GM12878 (cell line): ENCODE measurements around the gene SYT14. TPM values are rescaled to one million over a fixed set of nuclear protein-coding genes. Genes with fewer than 3 reads are reported as not detected.
A peak's percentile ranks its signal among the peaks of the same experiment; 100 is the strongest.

Experiments
- ATAC-seq: fragments of 200-7000 bp; cut with Tn5 transposase; 3 replicates; pipeline ENCODE4 v1.9.1; 2020; ENCODE audit warnings: mild to moderate bottlenecking, moderate library complexity
- BruUV-seq: library from RNA; stranded (reverse); fragments of 400-500 nt; replicated peaks from 2 replicates; lab custom pipeline; 2021; lab: Mats Ljungman, UMichigan
- CTCF ChIA-PET: fragments of 300-600 bp; sonication (Branson Sonifier 250); formaldehyde crosslinking; extraction: SDS; loops from one replicate; lab custom pipeline; 2021; ENCODE audit warnings: inconsistent platforms; lab: Yijun Ruan, JAX
- POLR2A ChIA-PET: fragments of 350-600 bp; formaldehyde crosslinking; extraction: SDS; loops from one replicate; lab custom pipeline; 2021; ENCODE audit warnings: inconsistent platforms; lab: Charles Lee
- RAD21 ChIA-PET: fragments of 300-600 bp; sonication (Branson Sonifier 250); formaldehyde crosslinking; loops from one replicate; lab custom pipeline; 2023; ENCODE audit warnings: antibody characterized with exemption; ENCODE audit not compliant: unreplicated experiment; lab: Charles Lee
- SMC1A ChIA-PET: fragments of 300-600 bp; sonication (Branson Sonifier 250); formaldehyde crosslinking; loops from one replicate; lab custom pipeline; 2023; ENCODE audit not compliant: unreplicated experiment, uncharacterized antibody; lab: Charles Lee
- DNase-seq: peaks from one replicate; pipeline ENCODE4 v3.0.0-alpha.2; 2011; ENCODE audit warnings: low read depth, low spot score
- FAIRE-seq: peaks from 3 replicates; lab custom pipeline; 2011; peaks lifted over from hg19 to GRCh38; lab: Jason Lieb, UNC
- H2AFZ ChIP-seq: 2 replicates; pipeline ENCODE4 v1.6.0; 2011; ENCODE audit warnings: low read depth, low read length, control low read depth; ENCODE audit not compliant: control insufficient read depth
- H3K27ac ChIP-seq: 2 replicates; pipeline ENCODE4 v1.5.1; 2011; ENCODE audit warnings: control low read depth; ENCODE audit not compliant: control insufficient read depth, insufficient read depth
- H3K27me3 ChIP-seq, 2 experiments: replicated peaks in 1 of 2; 2 replicates each; pipeline versions ENCODE4 v1.6.0 to v1.6.1; 2011; ENCODE audit warnings: low read length in 1 of 2; ENCODE audit not compliant: control insufficient read depth in 2 of 2, insufficient read depth in 2 of 2
- H3K36me3 ChIP-seq, 2 experiments: 2 replicates each; pipeline ENCODE4 v1.5.1; 2011; ENCODE audit warnings: low read length in 1 of 2; ENCODE audit not compliant: control insufficient read depth in 2 of 2, insufficient read depth in 2 of 2
- H3K4me1 ChIP-seq: 2 replicates; pipeline ENCODE4 v1.6.1; 2011; ENCODE audit warnings: mild to moderate bottlenecking, low read length, moderate library complexity, mixed read lengths; ENCODE audit not compliant: control insufficient read depth, insufficient read depth
- H3K4me2 ChIP-seq: 2 replicates; pipeline ENCODE4 v1.6.0; 2011; ENCODE audit warnings: control low read depth; ENCODE audit not compliant: control insufficient read depth, insufficient read depth
- H3K4me3 ChIP-seq: fragments of 200-600 bp; sonication (generic); 2 replicates; pipeline ENCODE4 v1.5.1; 2016
- H3K79me2 ChIP-seq: 2 replicates; pipeline ENCODE4 v1.6.0; 2011; ENCODE audit warnings: low read length; ENCODE audit not compliant: control insufficient read depth, insufficient read depth
- H3K9ac ChIP-seq: 2 replicates; pipeline ENCODE4 v1.8.0; 2011; ENCODE audit warnings: low read length, control low read depth, mixed read lengths; ENCODE audit not compliant: control insufficient read depth, insufficient read depth
- H3K9me3 ChIP-seq: replicated peaks from 3 replicates; pipeline ENCODE4 v1.5.1; 2011; ENCODE audit warnings: mild to moderate bottlenecking, low read length; ENCODE audit not compliant: control insufficient read depth, insufficient read depth
- H4K20me1 ChIP-seq: 2 replicates; pipeline ENCODE4 v1.6.0; 2011; ENCODE audit not compliant: control insufficient read depth, insufficient read depth
- BCL11A ChIP-seq: IDR thresholded peaks from 2 replicates; pipeline ENCODE4 v1.6.1; 2011; ENCODE audit warnings: low read depth, low read length
- BHLHE40 ChIP-seq, 2 experiments: fragments of 450-650 bp in 1 of 2; IDR thresholded peaks; 2 replicates each; pipeline ENCODE4 v1.6.1; 2011 to 2017; ENCODE audit warnings: low read depth in 2 of 2, borderline replicate concordance in 1 of 2, improper control_type of control experiment in 1 of 2, low read length in 1 of 2, mild to moderate bottlenecking in 1 of 2
- EP300 ChIP-seq, 2 experiments: fragments of 150-350 bp in 1 of 2; IDR thresholded peaks; 2 replicates each; pipeline ENCODE4 v1.6.1; 2011 to 2012; ENCODE audit warnings: low read depth in 2 of 2, low read length in 2 of 2, borderline replicate concordance in 1 of 2, improper control_type of control experiment in 1 of 2, inconsistent platforms in 1 of 2; ENCODE audit not compliant: control insufficient read depth in 1 of 2
- MEF2B ChIP-seq: fragments of 450-650 bp; IDR thresholded peaks from 2 replicates; pipeline ENCODE4 v1.6.1; 2018; ENCODE audit warnings: mild to moderate bottlenecking, moderate library complexity; ENCODE audit not compliant: partially characterized antibody, poor library complexity, severe bottlenecking
- MTA2 ChIP-seq: fragments of 450-650 bp; IDR thresholded peaks from 2 replicates; pipeline ENCODE4 v1.6.1; 2016; ENCODE audit warnings: low read depth, mild to moderate bottlenecking, moderate library complexity
- NR2F1 ChIP-seq: fragments of 450-650 bp; conservative IDR thresholded peaks from 2 replicates; pipeline ENCODE4 v1.6.1; 2017; ENCODE audit warnings: mild to moderate bottlenecking
- YY1 ChIP-seq: IDR thresholded peaks from 2 replicates; pipeline ENCODE4 v1.6.1; 2011; ENCODE audit warnings: low read depth, mild to moderate bottlenecking, low read length
- WGBS: methylation state at CpG from one replicate; pipeline ENCODE4 v1.1.6; 2016; ENCODE audit warnings: low lambda C conversion rate; ENCODE audit not compliant: insufficient replicate concordance, insufficient coverage; ENCODE audit errors: missing lambda C conversion rate; 5-methylcytosine and 5-hydroxymethylcytosine counted together
- in situ Hi-C: fragments of 300-500 bp; cut with MboI; formaldehyde crosslinking; loops from 9 replicates; pipeline ENCODE4 v1.14.3; 2018; ENCODE audit warnings: mixed read lengths
- intact Hi-C: fragments of 100-400 bp; cut with micrococcal nuclease; formaldehyde crosslinking; loops from one replicate; pipeline ENCODE4 v1.14.2; 2022; ENCODE audit not compliant: unreplicated experiment
- polyA plus RNA-seq, 11 experiments: library from polyadenylated mRNA; depleted of rRNA in 4 of 11; unstranded in 6 of 11; stranded (reverse) in 5 of 11; fragments of >200 nt; fragmentation: Nextera tagmentation in 4 of 11; fragmentation: Illumina TruSeq in 1 of 11; extraction: Ambion mirVana in 4 of 11; extraction: Trizol in 1 of 11; gene quantifications; 1 replicate in 1 of 11; 2 replicates in 10 of 11; pipeline versions ENCODE4 v1.2.1 to v1.2.3, GENCODE V29; 2011 to 2016; ENCODE audit warnings: inconsistent platforms in 2 of 11, missing spikeins in 2 of 11, low read depth in 1 of 11
- total RNA-seq, 4 experiments: library from RNA; depleted of rRNA in 3 of 4; stranded (reverse); fragments of >200 nt in 3 of 4; fragmentation: Illumina TruSeq in 1 of 4; extraction: Trizol in 1 of 4; gene quantifications; 2 replicates each; pipeline versions ENCODE4 v1.2.1 to v1.2.3, GENCODE V29; 2013 to 2021
- TF ChIP-seq, protein P1 (sequence below): fragments of 450-650 bp; IDR thresholded peaks from 2 replicates; pipeline ENCODE4 v1.6.1; 2017; ENCODE audit warnings: low read depth, mild to moderate bottlenecking, moderate library complexity

Gene SYT14
- total and polyA plus RNA-seq, 10 of the 15 experiments (the other 5 are each of a cell fraction or from before 2014, with no cell fraction given): under 0.01 TPM; not detected in 9

DNA sequence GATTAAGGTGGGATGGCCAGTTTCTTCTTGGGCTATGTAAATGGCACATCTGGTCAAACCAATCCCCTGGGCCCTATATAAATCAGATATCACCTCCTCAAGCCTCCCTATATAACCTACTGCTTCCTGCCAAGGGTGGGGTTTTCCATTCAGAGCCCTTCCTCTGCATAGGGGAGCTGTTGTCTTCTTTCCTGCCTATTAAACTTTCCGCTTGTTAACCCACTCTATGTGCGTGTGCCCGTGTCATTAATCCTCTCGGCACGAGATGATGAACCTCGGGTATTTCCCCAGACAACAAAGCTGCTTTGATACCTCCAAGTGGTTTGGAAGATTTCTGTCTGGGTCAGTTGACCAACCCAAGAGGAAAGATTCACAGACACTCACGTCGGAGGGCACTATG is 275.3 kb downstream of the SYT14 start:
- ATAC-seq (peak; percentile 91), DNase-seq (peak; percentile 3), FAIRE-seq (no peak)
- TF ChIP-seq MTA2 (peak; percentile 51), BHLHE40 (IDR thresholded peaks at IDR 0.05; ENCODE audit: borderline replicate concordance in 1 of 2, low read depth in 2 of 2, low read length in 1 of 2) (peak; percentile 69 to 82), YY1 (no peak), NR2F1 (no peak), EP300 (IDR thresholded peaks at IDR 0.05; ENCODE audit: borderline replicate concordance in 1 of 2, control insufficient read depth in 1 of 2, low read depth in 2 of 2, low read length in 2 of 2) (peak in 1 of 2 experiments; percentile 55; a peak in 1 of 4 replicates), BCL11A (peak; percentile 73; the same call in 1 of the 2 replicates), MEF2B (peak; percentile 23)
- TF ChIP-seq, protein P1, sequence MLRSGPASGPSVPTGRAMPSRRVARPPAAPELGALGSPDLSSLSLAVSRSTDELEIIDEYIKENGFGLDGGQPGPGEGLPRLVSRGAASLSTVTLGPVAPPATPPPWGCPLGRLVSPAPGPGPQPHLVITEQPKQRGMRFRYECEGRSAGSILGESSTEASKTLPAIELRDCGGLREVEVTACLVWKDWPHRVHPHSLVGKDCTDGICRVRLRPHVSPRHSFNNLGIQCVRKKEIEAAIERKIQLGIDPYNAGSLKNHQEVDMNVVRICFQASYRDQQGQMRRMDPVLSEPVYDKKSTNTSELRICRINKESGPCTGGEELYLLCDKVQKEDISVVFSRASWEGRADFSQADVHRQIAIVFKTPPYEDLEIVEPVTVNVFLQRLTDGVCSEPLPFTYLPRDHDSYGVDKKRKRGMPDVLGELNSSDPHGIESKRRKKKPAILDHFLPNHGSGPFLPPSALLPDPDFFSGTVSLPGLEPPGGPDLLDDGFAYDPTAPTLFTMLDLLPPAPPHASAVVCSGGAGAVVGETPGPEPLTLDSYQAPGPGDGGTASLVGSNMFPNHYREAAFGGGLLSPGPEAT: 0 out of 2 replicates have a peak, but pooled peaks have one; percentile 23
- H3K4me1 ChIP-seq: no peaks in the 10 kb centered on the region
- no peak overlapping the region for H3K4me3 ChIP-seq
- H3K79me2 ChIP-seq: no peaks in the 10 kb centered on the region
- CTCF ChIA-PET: no interaction called here
- WGBS: 10% methylated on average over 8 of the region's 8 CpGs
- H3K9me3 ChIP-seq: no peaks in the 10 kb centered on the region
- no peak overlapping the region for H2AFZ ChIP-seq
- no peak overlapping the region for H3K27ac ChIP-seq
- H3K9ac ChIP-seq: no peak overlapping the region
- no peak overlapping the region for H3K4me2 ChIP-seq
- RAD21 ChIA-PET: no interaction called here
- BruUV-seq: no TSS peak
- SMC1A ChIA-PET: interaction anchor here (1.6 kb wide), 1 partner anchor 10 kb away, joined by 3 read pairs; no protein-coding TSS in a partner anchor
- no peaks in the 10 kb centered on the region for H3K36me3 ChIP-seq
- POLR2A ChIA-PET: no interaction called here
- in situ Hi-C loops: no loop called here
- intact Hi-C loops: loop anchor here (1.0 kb wide), 1 partner anchor 38 kb away; no protein-coding TSS in a partner anchor
- no peaks in the 10 kb centered on the region for H3K27me3 ChIP-seq
- H4K20me1 ChIP-seq: no peaks in the 10 kb centered on the region
